Posterior cingulate gyrus (tissue), 11 donors: ENCODE results near the gene DOHH.
"Not testable (repeated sequence)": the region's sequence is repeated elsewhere in the genome, so short reads cannot be mapped to it uniquely, and the experiment has no call there.

Experiments used
- DNase-seq, 10 donors: peaks; one replicate each; pipeline versions ENCODE4 v3.0.0 to v3.0.0-alpha.2; 2020 to 2021; ENCODE audit warnings: mixed read lengths in 3 of 10
- intact Hi-C: fragments of 100-400 bp; cut with DNase I; formaldehyde crosslinking; loops from one replicate; pipeline ENCODE4 v1.15.1; 2023

DOHH gene

GRCh38 chr19:3521104-3521445, 20.6 kb upstream of the DOHH start:
- intact Hi-C loops, result no loop called here
- no peak for DNase-seq

- DNase-seq, result peak in 2 of 10 donors; percentile 52 to 73
- intact Hi-C loops, result no loop called here
Measured at GRCh38 chr19:3520166-3521103, 20.0 kb upstream of the DOHH start.

GRCh38 chr19:3519126-3519525, 18.7 kb upstream of the DOHH start:
- peak in 2 of 10 donors; percentile 77 for DNase-seq
- intact Hi-C loops, result no loop called here

GRCh38 chr19:3518659-3519058, 18.2 kb upstream of the DOHH start:
- intact Hi-C loops, result no loop called here
- DNase-seq, result no peak

- DNase-seq, result no peak
- intact Hi-C loops, result no loop called here
Measured at GRCh38 chr19:3518255-3518654, 17.8 kb upstream of the DOHH start.

GRCh38 chr19:3517638-3518037, 17.2 kb upstream of the DOHH start:
- intact Hi-C loops, result no loop called here
- no peak for DNase-seq

- DNase-seq, result peak in 1 of 10 donors; percentile 83
- intact Hi-C loops, result no loop called here
Measured at GRCh38 chr19:3516675-3517207, 16.3 kb upstream of the DOHH start.

- DNase-seq, result peak in 2 of 10 donors; percentile 28 to 90
- intact Hi-C loops, result no loop called here
Measured at GRCh38 chr19:3515891-3516422, 15.5 kb upstream of the DOHH start.

GRCh38 chr19:3514930-3515329, 14.5 kb upstream of the DOHH start:
- peak in 1 of 10 donors; percentile 62 for DNase-seq
- intact Hi-C loops, result no loop called here

- intact Hi-C loops, result no loop called here
- DNase-seq, result peak in 1 of 10 donors; percentile 85
Measured at GRCh38 chr19:3513229-3514140, 13.0 kb upstream of the DOHH start.

- intact Hi-C loops, result no loop called here
- DNase-seq, result peak in 1 of 10 donors; percentile 50
Measured at GRCh38 chr19:3512562-3513228, 12.2 kb upstream of the DOHH start.

- intact Hi-C loops, result no loop called here
Measured at GRCh38 chr19:3511506-3512251, 11.2 kb upstream of the DOHH start.

GRCh38 chr19:3510727-3511126, 10.3 kb upstream of the DOHH start:
- DNase-seq, result peak in 2 of 10 donors; percentile 77 to 85
- intact Hi-C loops, result no loop called here

More at GRCh38 chr19:3511506-3512251, 11.2 kb upstream of the DOHH start:
- DNase-seq, result peak in 1 of 10 donors; percentile 80

- intact Hi-C loops, result no loop called here
- peak in 2 of 10 donors; percentile 75 to 82 for DNase-seq
Measured at GRCh38 chr19:3509566-3509989, 9.1 kb upstream of the DOHH start.

GRCh38 chr19:3508771-3509535, 8.5 kb upstream of the DOHH start:
- peak in 2 of 10 donors; percentile 72 to 75 for DNase-seq
- intact Hi-C loops, result no loop called here

- intact Hi-C loops, result not testable (repeated sequence)
- DNase-seq, result peak in 1 of 10 donors; percentile 68
Measured at GRCh38 chr19:3508121-3508661, 7.7 kb upstream of the DOHH start.

- intact Hi-C loops, result no loop called here
- peak in 2 of 10 donors; percentile 80 to 81 for DNase-seq
Measured at GRCh38 chr19:3507371-3508120, 7.1 kb upstream of the DOHH start.
